ENCODE measurements around the gene HYAL3. TPM values are rescaled to one million over a fixed set of nuclear protein-coding genes. Genes with fewer than 3 reads are reported as not detected.

The HYAL3 gene
- total RNA-seq, 1 experiment from 2014 or later = 3.0 TPM

- no peaks in the 10 kb centered on the region for H3K9me3 ChIP-seq
- H3K36me3 ChIP-seq = no peaks in the 10 kb centered on the region
- no peaks in the 10 kb centered on the region for H3K27me3 ChIP-seq
- DNase-seq = no peak
- H3K4me3 ChIP-seq = peak overlapping the region; percentile 65
These were observed 900 bp upstream of the HYAL3 start for GRCh38 chr3:50299929-50300680.

GRCh38 chr3:50299638-50299928 is 378 bp upstream of the HYAL3 start:
- Histone ChIP-seq H3K27me3 (no peaks in the 10 kb centered on the region), H3K4me3 (peak overlapping the region; percentile 65), H3K9me3 (no peaks in the 10 kb centered on the region), H3K36me3 (no peaks in the 10 kb centered on the region)
- DNase-seq = no peak

GRCh38 chr3:50297896-50298725 is 1.1 kb downstream of the HYAL3 start:
- peak overlapping the region; percentile 65 for H3K4me3 ChIP-seq
- DNase-seq = no peak
- H3K36me3 ChIP-seq = no peaks in the 10 kb centered on the region
- no peaks in the 10 kb centered on the region for H3K9me3 ChIP-seq
- H3K27me3 ChIP-seq = no peaks in the 10 kb centered on the region

GRCh38 chr3:50297384-50297775 is 1.8 kb downstream of the HYAL3 start:
- H3K27me3 ChIP-seq = no peaks in the 10 kb centered on the region
- H3K4me3 ChIP-seq = no peak overlapping the region
- no peaks in the 10 kb centered on the region for H3K36me3 ChIP-seq
- H3K9me3 ChIP-seq = no peaks in the 10 kb centered on the region
- DNase-seq = no peak

GRCh38 chr3:50296721-50297383 is 2.4 kb downstream of the HYAL3 start:
- Histone ChIP-seq H3K36me3 (no peaks in the 10 kb centered on the region), H3K4me3 (no peak overlapping the region), H3K9me3 (no peaks in the 10 kb centered on the region), H3K27me3 (no peaks in the 10 kb centered on the region)
- no peak for DNase-seq

- Histone ChIP-seq H3K4me3 (no peak overlapping the region), H3K36me3 (no peaks in the 10 kb centered on the region), H3K9me3 (no peaks in the 10 kb centered on the region), H3K27me3 (no peaks in the 10 kb centered on the region)
- no peak for DNase-seq
These were observed 3.4 kb downstream of the HYAL3 start for GRCh38 chr3:50295553-50296431.

- Histone ChIP-seq H3K36me3 (peaks cover 8% of the 10 kb centered on the region), H3K4me3 (no peak overlapping the region), H3K9me3 (no peaks in the 10 kb centered on the region), H3K27me3 (no peaks in the 10 kb centered on the region)
- DNase-seq = no peak
These were observed 4.5 kb downstream of the HYAL3 start for GRCh38 chr3:50294492-50295403.

- Histone ChIP-seq H3K27me3 (no peaks in the 10 kb centered on the region), H3K9me3 (no peaks in the 10 kb centered on the region), H3K36me3 (peaks cover 10% of the 10 kb centered on the region), H3K4me3 (no peak overlapping the region)
- no peak for DNase-seq
These were observed 5.1 kb downstream of the HYAL3 start for GRCh38 chr3:50294089-50294488.

- no peaks in the 10 kb centered on the region for H3K9me3 ChIP-seq
- no peaks in the 10 kb centered on the region for H3K27me3 ChIP-seq
- H3K4me3 ChIP-seq = peak overlapping the region; percentile 87
- peaks cover 14% of the 10 kb centered on the region for H3K36me3 ChIP-seq
- DNase-seq = no peak
These were observed 6.0 kb downstream of the HYAL3 start for GRCh38 chr3:50293079-50293801.

- peaks cover 14% of the 10 kb centered on the region for H3K36me3 ChIP-seq
- peak within 1 kb of the TSS; percentile 87 for H3K4me3 ChIP-seq
- H3K27me3 ChIP-seq = no peaks in the 10 kb centered on the region
- no peaks in the 10 kb centered on the region for H3K9me3 ChIP-seq
- peak; percentile 96 for DNase-seq
These were observed 6.8 kb downstream of the HYAL3 start, which contains the start of gene IFRD2 for GRCh38 chr3:50292159-50293078. TSS of gene IFRD2 (minus strand) at chr3:50292429. CDS start at chr3:50292274, 155 bp downstream.

GRCh38 chr3:50290161-50290641 is 9.0 kb downstream of the HYAL3 start:
- Histone ChIP-seq H3K4me3 (no peak overlapping the region), H3K36me3 (peaks cover 14% of the 10 kb centered on the region), H3K9me3 (no peaks in the 10 kb centered on the region), H3K27me3 (no peaks in the 10 kb centered on the region)
- no peak for DNase-seq

GRCh38 chr3:50289130-50289529 is 10.1 kb downstream of the HYAL3 start:
- DNase-seq = no peak
- H3K27me3 ChIP-seq = no peaks in the 10 kb centered on the region
- H3K4me3 ChIP-seq = no peak overlapping the region
- H3K9me3 ChIP-seq = no peaks in the 10 kb centered on the region
- peaks cover 14% of the 10 kb centered on the region for H3K36me3 ChIP-seq

GRCh38 chr3:50288387-50289007 is 10.7 kb downstream of the HYAL3 start:
- peaks cover 14% of the 10 kb centered on the region for H3K36me3 ChIP-seq
- no peaks in the 10 kb centered on the region for H3K9me3 ChIP-seq

GRCh38 chr3:50287262-50287661 is 11.9 kb downstream of the HYAL3 start:
- no peak for DNase-seq
- H3K9me3 ChIP-seq = no peaks in the 10 kb centered on the region
- peaks cover 14% of the 10 kb centered on the region for H3K36me3 ChIP-seq

More at GRCh38 chr3:50288387-50289007, 10.7 kb downstream of the HYAL3 start:
- no peak for DNase-seq
- Histone ChIP-seq H3K4me3 (no peak overlapping the region), H3K27me3 (no peaks in the 10 kb centered on the region)

More at GRCh38 chr3:50287262-50287661, 11.9 kb downstream of the HYAL3 start:
- Histone ChIP-seq H3K27me3 (no peaks in the 10 kb centered on the region), H3K4me3 (no peak overlapping the region)
